ENCODE results near the gene ALDH6A1.

GRCh38 chr14:74015963-74016362 lies 68.3 kb downstream of the ALDH6A1 start:
- TF ChIP-seq CTCF (IDR thresholded peaks at IDR 0.05) (no peak), POLR2A (IDR thresholded peaks at IDR 0.05) (no peak)

Measured in heart left ventricle (tissue), 13 donors.